Subcutaneous adipose tissue (tissue), 4 donors: ENCODE measurements around the gene PACSIN3. TPM values are rescaled to one million over a fixed set of nuclear protein-coding genes. Genes with fewer than 3 reads are reported as not detected.

Experiments used
- CTCF ChIP-seq: fragments of 450-650 bp; IDR thresholded peaks from one replicate; pipeline ENCODE4 v1.5.1; 2016; ENCODE audit warnings: low read depth, mild to moderate bottlenecking, control low read depth, antibody characterized with exemption, moderate library complexity
- total RNA-seq, 4 donors: library from RNA; depleted of rRNA; stranded (reverse); fragments of >200 nt; gene quantifications; one replicate each; pipeline ENCODE4 v1.1.0, GENCODE V29; 2016

The PACSIN3 gene
- total RNA-seq, 4 donors from 2014 or later = 5.4 to 33.5 (median 9.7) TPM

GRCh38 chr11:47177229-47177845 is 8.9 kb downstream of the PACSIN3 start:
- no peak for TF ChIP-seq CTCF

GRCh38 chr11:47176328-47177228 is 9.7 kb downstream of the PACSIN3 start, which contains the start of gene ARFGAP2:
Gene ARFGAP2, minus strand, starts transcription at chr11:47176879. Its CDS starts 26 bp downstream, at chr11:47176853.
- TF ChIP-seq CTCF = no peak

GRCh38 chr11:47175746-47176327 is 10.4 kb downstream of the PACSIN3 start:
- no peak for TF ChIP-seq CTCF

- TF ChIP-seq CTCF = no peak
Observed at GRCh38 chr11:47172740-47173336, 13.4 kb downstream of the PACSIN3 start.

GRCh38 chr11:47171856-47172255 is 14.4 kb downstream of the PACSIN3 start:
- no peak for TF ChIP-seq CTCF

- no peak for TF ChIP-seq CTCF
Observed at GRCh38 chr11:47171061-47171838, 15.0 kb downstream of the PACSIN3 start.
